22Rv1 (cell line): ENCODE results near the gene GALT.
A peak's percentile ranks its signal among the peaks of the same experiment; 100 is the strongest.

Source experiments
- H3K27ac ChIP-seq: fragments of 450-650 bp; 2 replicates; pipeline ENCODE4 v1.5.1; 2017
- ZFX ChIP-seq: fragments of 450-650 bp; IDR thresholded peaks from 2 replicates; pipeline ENCODE4 v1.6.1; 2017; ENCODE audit warnings: antibody characterized with exemption, borderline replicate concordance
- TF ChIP-seq, protein P1 (sequence below): fragments of 450-650 bp; IDR thresholded peaks from 2 replicates; pipeline ENCODE4 v1.5.1; 2017; ENCODE audit warnings: mild to moderate bottlenecking

The GALT gene

DNA sequence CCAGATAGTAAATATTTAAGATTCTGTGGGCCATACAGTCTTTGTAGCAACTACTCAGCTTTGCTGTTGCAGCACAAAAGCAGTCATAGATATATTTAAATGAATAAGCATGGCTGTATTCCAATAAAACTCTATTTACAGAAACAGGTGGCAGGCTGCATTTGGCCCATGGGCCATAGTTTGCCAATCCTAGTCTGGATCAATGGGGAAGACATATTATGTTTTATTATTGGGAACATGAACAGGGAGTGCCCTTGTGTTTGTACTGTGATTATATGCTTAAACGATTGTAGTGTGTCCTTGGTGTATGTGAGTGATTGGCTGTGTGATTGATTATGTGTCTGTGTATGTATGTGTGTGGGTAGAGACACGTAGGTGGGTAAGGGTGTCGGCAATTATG lies 28.0 kb downstream of the GALT start:
- TF ChIP-seq, protein P1, sequence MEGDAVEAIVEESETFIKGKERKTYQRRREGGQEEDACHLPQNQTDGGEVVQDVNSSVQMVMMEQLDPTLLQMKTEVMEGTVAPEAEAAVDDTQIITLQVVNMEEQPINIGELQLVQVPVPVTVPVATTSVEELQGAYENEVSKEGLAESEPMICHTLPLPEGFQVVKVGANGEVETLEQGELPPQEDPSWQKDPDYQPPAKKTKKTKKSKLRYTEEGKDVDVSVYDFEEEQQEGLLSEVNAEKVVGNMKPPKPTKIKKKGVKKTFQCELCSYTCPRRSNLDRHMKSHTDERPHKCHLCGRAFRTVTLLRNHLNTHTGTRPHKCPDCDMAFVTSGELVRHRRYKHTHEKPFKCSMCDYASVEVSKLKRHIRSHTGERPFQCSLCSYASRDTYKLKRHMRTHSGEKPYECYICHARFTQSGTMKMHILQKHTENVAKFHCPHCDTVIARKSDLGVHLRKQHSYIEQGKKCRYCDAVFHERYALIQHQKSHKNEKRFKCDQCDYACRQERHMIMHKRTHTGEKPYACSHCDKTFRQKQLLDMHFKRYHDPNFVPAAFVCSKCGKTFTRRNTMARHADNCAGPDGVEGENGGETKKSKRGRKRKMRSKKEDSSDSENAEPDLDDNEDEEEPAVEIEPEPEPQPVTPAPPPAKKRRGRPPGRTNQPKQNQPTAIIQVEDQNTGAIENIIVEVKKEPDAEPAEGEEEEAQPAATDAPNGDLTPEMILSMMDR = no peak
- TF ChIP-seq ZFX = no peak

DNA sequence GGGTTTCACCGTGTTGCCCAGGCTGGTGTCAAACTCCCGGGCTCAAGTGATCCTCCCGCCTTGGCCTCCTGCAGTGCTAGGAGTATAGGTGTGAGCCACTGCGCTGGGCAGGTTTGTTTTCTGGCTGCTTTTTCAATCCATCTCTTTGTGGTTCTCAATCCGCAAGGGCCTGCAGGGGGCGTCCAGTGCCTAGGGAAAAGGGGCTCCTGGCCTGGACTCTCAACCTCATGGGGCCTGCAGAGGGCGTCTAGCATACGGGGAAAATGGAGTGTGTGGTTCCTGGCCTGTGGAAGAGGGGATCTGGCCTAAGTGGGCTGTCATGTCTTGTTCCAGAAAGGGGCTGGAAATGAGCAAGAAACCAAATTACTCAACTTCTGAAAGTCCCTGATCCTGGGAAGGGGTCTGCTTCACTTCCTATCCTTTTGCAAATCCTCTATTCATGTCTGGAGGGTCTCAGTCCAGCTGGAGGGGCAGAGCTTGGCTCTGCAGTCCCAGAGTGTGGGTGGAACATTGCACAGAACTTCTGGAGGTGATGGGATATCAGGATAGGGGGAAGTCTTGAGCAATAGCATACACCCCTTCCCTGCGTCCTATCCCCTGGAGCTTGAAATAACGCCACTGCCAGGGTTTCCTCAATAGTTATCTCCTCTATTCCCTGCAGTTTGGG lies 28.7 kb downstream of the GALT start:
- H3K27ac ChIP-seq = no peak overlapping the region
- TF ChIP-seq ZFX = no peak
- TF ChIP-seq, protein P1 = peak; percentile 72

More for the DNA sequence above, 28.0 kb downstream of the GALT start:
- no peak overlapping the region for H3K27ac ChIP-seq

DNA sequence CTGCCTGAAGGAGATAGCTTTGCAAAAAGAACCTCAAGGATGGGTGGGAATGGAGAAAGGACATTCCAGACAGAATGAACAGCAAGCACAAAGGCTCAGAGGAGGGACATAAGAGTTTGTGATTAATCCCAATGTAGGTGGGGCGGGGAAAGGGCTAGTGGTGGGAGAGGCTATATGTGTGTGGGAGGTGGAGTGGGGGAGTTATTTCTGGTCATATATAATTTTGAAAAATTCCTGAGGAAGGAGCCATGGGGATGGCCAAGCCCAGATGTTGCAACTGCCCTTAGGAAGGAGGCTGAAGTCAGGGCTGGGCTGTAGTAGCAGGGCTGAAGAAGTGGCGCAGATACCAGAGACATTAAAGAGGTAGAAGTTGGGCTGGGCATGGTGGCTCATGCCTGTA lies 29.4 kb downstream of the GALT start:
- TF ChIP-seq, protein P1 = no peak
- TF ChIP-seq ZFX = no peak
- no peak overlapping the region for H3K27ac ChIP-seq

DNA sequence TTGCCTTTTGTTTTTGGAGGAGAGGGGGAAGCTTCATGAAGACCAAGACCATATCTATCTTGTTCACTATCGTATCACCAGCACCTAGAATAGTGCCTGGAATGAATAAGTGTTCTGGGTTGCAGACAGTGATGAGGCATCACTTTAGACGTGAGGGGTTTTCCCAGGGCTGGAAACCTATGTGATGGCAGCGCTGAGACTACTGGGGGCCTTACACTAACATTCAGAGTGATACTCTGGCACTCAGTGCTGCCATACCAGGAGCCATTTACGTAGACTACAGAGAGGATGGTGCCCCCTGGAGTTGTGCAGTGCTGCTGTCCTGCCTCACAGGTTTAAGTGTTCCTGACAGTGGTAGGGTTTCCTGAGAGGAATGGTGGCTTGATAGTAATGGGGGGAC lies 37.7 kb downstream of the GALT start:
- no peak for TF ChIP-seq ZFX
- H3K27ac ChIP-seq = no peak overlapping the region

DNA sequence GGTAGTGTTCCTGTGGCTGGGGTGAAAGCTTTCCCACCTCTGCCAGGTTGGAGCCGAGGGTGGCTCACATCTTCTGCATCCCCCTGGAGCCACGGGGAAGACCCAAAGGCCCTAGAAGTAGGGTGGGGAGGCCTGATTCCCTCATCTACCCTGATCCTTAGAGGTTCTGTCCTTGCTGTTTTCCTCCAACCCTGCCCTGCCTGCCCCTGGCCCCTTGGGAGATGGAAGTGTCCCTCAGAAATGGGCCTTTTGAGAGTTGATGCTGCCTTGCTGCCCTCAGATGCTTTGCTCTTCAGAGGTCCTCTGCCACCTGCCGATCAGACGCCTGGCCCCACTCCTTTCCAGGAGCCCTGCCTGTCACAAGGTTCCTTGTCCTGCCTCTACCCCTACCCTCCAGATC lies 38.3 kb downstream of the GALT start:
- TF ChIP-seq, protein P1 = no peak
- TF ChIP-seq ZFX = no peak

DNA sequence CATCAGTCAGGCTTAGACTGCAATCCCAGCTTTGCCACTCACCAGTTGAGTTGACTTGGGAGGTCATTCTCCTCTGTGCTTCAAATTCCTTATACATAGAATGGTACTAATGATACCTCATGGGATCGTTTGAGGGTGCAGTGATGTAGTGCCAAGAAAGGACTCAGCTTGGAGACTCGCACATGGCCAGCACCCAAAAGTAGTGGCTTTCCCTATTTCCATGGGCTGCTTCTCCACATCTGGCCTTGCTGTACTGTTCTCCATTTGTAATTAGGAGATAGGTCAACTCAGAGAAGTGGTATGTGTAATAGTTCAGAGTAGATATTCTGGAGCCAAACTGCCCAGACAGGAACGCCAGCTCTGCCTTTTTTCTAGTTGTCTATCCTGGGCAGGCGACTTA lies 39.1 kb downstream of the GALT start:
- TF ChIP-seq, protein P1 = no peak
- no peak for TF ChIP-seq ZFX
- H3K27ac ChIP-seq = no peak overlapping the region

More for the DNA sequence above, 38.3 kb downstream of the GALT start:
- H3K27ac ChIP-seq = no peak overlapping the region

DNA sequence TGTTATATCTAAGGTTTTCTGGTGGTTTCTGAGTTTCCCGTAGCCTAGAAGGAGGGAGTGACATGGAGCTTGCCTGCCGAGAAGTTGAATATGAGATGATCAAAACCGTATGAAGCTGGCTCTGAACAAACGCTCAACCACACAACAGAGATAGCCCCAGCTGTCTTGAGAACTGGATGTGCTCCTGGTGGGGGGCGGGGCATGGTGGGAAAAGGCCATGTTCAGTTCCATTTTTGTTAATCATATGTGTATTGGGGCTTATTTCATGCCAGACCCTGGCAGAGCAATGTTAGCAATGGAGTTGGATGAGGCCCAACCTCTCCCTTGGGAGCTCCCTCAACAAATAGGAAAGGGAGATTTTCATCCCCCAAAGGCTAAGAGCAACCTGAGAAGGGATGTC lies 39.8 kb downstream of the GALT start:
- no peak overlapping the region for H3K27ac ChIP-seq
- no peak for TF ChIP-seq ZFX
- TF ChIP-seq, protein P1 = no peak

DNA sequence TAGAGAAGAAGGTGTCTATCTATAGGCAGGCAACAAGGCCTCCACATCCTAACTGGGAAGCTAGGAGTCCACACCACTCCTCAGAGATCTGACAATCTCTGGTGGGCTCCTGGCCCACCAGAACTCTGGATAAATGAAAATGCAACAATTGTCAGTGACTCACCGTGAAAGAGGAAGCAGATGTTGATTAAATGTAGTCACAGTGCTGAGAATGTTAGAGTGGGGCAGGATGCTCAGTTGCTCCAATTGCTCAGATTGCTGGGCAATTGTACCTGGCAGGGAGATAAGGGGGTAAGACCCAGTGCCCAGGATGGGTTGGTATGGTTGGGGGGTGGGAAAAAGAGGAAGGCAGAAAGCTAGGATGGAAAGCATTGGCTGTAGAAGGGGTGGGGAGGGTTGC lies 40.3 kb downstream of the GALT start:
- no peak overlapping the region for H3K27ac ChIP-seq
- TF ChIP-seq ZFX = no peak
- TF ChIP-seq, protein P1 = no peak
